ENCODE measurements around the gene CCNK. TPM values are rescaled to one million over a fixed set of nuclear protein-coding genes. Genes with fewer than 3 reads are reported as not detected.

Gene CCNK
- total RNA-seq, 1 experiment from 2014 or later, result 80.1 TPM

DNA sequence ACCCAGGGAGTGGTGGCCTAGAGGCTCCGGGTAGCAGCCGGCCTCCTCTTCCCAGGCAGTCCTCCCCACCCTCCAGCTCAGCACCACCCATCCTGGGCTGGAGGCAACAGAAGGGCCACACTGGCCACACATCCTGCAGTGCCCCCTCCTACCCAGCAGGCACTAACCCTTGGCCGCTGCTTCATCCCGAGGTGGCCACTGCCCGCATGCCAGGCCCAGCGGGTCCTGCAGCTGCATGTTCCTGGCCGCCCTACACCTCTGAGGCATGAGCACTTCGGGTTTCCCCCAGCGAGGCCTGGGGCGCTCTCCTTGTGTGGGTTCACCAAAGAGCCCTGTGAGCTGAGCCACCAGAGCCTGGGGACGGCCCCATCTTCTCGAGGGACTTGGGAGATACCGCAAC lies 61.4 kb downstream of the CCNK start:
- H3K9me3 ChIP-seq (ENCODE audit: control insufficient read depth, low read depth, low read length), result no peaks in the 10 kb centered on the region
- no peak overlapping the region for H3K18ac ChIP-seq (ENCODE audit: insufficient read length, low read depth, low read length)
- no peak overlapping the region for H2BK20ac ChIP-seq (ENCODE audit: low read depth, low read length, poor library complexity, severe bottlenecking)
- H3K27me3 ChIP-seq (ENCODE audit: insufficient read depth, low read length), result no peaks in the 10 kb centered on the region
- H3K4me3 Mint-ChIP-seq, result no peak overlapping the region
- H2BK5ac ChIP-seq (ENCODE audit: insufficient read length, low read length), result no peak overlapping the region
- H3K27ac ChIP-seq (ENCODE audit: insufficient read length, low read depth, low read length), result no peak overlapping the region
- no peak overlapping the region for H3K27ac Mint-ChIP-seq
- no peak overlapping the region for H3K56ac ChIP-seq (ENCODE audit: insufficient read length, low read depth, low read length)
- no peak overlapping the region for H2BK12ac ChIP-seq (ENCODE audit: insufficient read length, low read depth, low read length)
- peaks cover 4% of the 10 kb centered on the region for H4K20me1 ChIP-seq (ENCODE audit: control insufficient read depth, insufficient read depth, insufficient read length)
- no peaks in the 10 kb centered on the region for H3K79me2 ChIP-seq (ENCODE audit: insufficient read depth, low read length)
- no peak overlapping the region for H3K9ac ChIP-seq (ENCODE audit: extremely low read depth, insufficient read length, low read length)
- TF ChIP-seq, protein P1, sequence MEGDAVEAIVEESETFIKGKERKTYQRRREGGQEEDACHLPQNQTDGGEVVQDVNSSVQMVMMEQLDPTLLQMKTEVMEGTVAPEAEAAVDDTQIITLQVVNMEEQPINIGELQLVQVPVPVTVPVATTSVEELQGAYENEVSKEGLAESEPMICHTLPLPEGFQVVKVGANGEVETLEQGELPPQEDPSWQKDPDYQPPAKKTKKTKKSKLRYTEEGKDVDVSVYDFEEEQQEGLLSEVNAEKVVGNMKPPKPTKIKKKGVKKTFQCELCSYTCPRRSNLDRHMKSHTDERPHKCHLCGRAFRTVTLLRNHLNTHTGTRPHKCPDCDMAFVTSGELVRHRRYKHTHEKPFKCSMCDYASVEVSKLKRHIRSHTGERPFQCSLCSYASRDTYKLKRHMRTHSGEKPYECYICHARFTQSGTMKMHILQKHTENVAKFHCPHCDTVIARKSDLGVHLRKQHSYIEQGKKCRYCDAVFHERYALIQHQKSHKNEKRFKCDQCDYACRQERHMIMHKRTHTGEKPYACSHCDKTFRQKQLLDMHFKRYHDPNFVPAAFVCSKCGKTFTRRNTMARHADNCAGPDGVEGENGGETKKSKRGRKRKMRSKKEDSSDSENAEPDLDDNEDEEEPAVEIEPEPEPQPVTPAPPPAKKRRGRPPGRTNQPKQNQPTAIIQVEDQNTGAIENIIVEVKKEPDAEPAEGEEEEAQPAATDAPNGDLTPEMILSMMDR (conservative IDR thresholded peaks at IDR 0.05), result no peak
- H2AFZ ChIP-seq (ENCODE audit: low read length), result no peak overlapping the region
- H3K4ac ChIP-seq (ENCODE audit: low read depth, low read length), result no peak overlapping the region
- H3K4me2 ChIP-seq (ENCODE audit: insufficient read depth, insufficient read length, low read length), result no peak overlapping the region
- no peak overlapping the region for H4K5ac ChIP-seq (ENCODE audit: insufficient read length, low read depth, low read length)
- whole genome bisulfite sequencing (ENCODE audit: extremely low coverage, insufficient read length, low lambda C conversion rate), result no CpG with 5 or more reads among the region's 13 CpGs
- no peak for DNase-seq
- no peak overlapping the region for H2BK120ac ChIP-seq (ENCODE audit: low read depth, low read length, poor library complexity, severe bottlenecking)
- H3K4me1 Mint-ChIP-seq, result peaks cover 55 to 73% of the 10 kb centered on the region in 2 experiments
- no peak overlapping the region for H3K14ac ChIP-seq (ENCODE audit: insufficient read depth, low read length)
- H4K91ac ChIP-seq (ENCODE audit: insufficient read length, low read depth, low read length), result no peak overlapping the region
- H3K36me3 Mint-ChIP-seq (ENCODE audit: insufficient read depth in 1 of 3, low read depth in 3 of 3), result no peaks in the 10 kb centered on the region
- no peaks in the 10 kb centered on the region for H3K23me2 ChIP-seq (ENCODE audit: insufficient read length, low read depth, low read length, poor library complexity, severe bottlenecking)
- H2BK15ac ChIP-seq (ENCODE audit: low read depth, low read length), result no peak overlapping the region
- no peak overlapping the region for H4K8ac ChIP-seq (replicated peaks; ENCODE audit: insufficient read length, low read depth, low read length)
- no peaks in the 10 kb centered on the region; the same call in 1 of the 2 replicates for H3K4me1 ChIP-seq (ENCODE audit: insufficient read depth, low read length)
- no peak overlapping the region for H2AK5ac ChIP-seq (ENCODE audit: insufficient read length, low read length)
- no peak overlapping the region for H3T11ph ChIP-seq (ENCODE audit: low read length)
- peaks cover 2% of the 10 kb centered on the region for H3K79me1 ChIP-seq (ENCODE audit: insufficient read depth, low read depth, low read length, poor library complexity, severe bottlenecking)
- no peaks in the 10 kb centered on the region; the same call in 1 of the 2 replicates for H3K27me3 Mint-ChIP-seq (ENCODE audit: low read depth)
- no peaks in the 10 kb centered on the region for H3K9me3 Mint-ChIP-seq
- H3K23ac ChIP-seq (ENCODE audit: insufficient read length, low read depth, low read length), result no peak overlapping the region
